Mesenchymal stem cell (in vitro differentiated cells and primary cell): ENCODE data around the gene CLDN20.

ENCODE experiments used
- DNase-seq: peaks from one replicate; pipeline ENCODE4 v3.0.0-alpha.2; 2013
- H2AFZ ChIP-seq: one replicate; pipeline ENCODE4 v1.6.1; 2013; ENCODE audit warnings: low read depth, mild to moderate bottlenecking, control low read depth, inconsistent platforms, low read length, moderate library complexity
- H2AK5ac ChIP-seq: 2 replicates; pipeline ENCODE4 v1.6.1; 2013; ENCODE audit warnings: low read length, moderate library complexity, mild to moderate bottlenecking, inconsistent platforms; ENCODE audit not compliant: severe bottlenecking
- H2BK120ac ChIP-seq: one replicate; pipeline ENCODE4 v1.6.1; 2013; ENCODE audit warnings: low read depth, mild to moderate bottlenecking, inconsistent platforms, low read length, moderate library complexity
- H2BK12ac ChIP-seq, 2 experiments: one replicate each; pipeline ENCODE4 v1.6.1; 2013; ENCODE audit warnings: inconsistent platforms in 2 of 2, low read length in 2 of 2, mild to moderate bottlenecking in 2 of 2, moderate library complexity in 2 of 2, control low read depth in 1 of 2
- H2BK15ac ChIP-seq: one replicate; pipeline ENCODE4 v1.6.1; 2013; ENCODE audit warnings: mild to moderate bottlenecking, low read depth, inconsistent platforms; ENCODE audit not compliant: poor library complexity, severe bottlenecking
- H2BK5ac ChIP-seq: 2 replicates; pipeline ENCODE4 v1.6.1; 2013; ENCODE audit warnings: low read depth, mild to moderate bottlenecking, low read length, control low read depth, inconsistent platforms; ENCODE audit not compliant: poor library complexity, severe bottlenecking
- H3K14ac ChIP-seq, 2 experiments: one replicate each; pipeline ENCODE4 v1.6.1; 2013; ENCODE audit warnings: inconsistent platforms in 2 of 2, low read length in 2 of 2, control low read depth in 1 of 2, mild to moderate bottlenecking in 1 of 2, moderate library complexity in 1 of 2
- H3K18ac ChIP-seq, 2 experiments: one replicate each; pipeline ENCODE4 v1.6.1; 2013; ENCODE audit warnings: inconsistent platforms in 2 of 2, low read length in 2 of 2, control low read depth in 1 of 2, low read depth in 1 of 2, mild to moderate bottlenecking in 1 of 2
- H3K23ac ChIP-seq, 2 experiments: one replicate each; pipeline ENCODE4 v1.6.1; 2013; ENCODE audit warnings: inconsistent platforms in 2 of 2, low read length in 2 of 2, mild to moderate bottlenecking in 2 of 2, moderate library complexity in 2 of 2, control low read depth in 1 of 2
- H3K27ac ChIP-seq: 2 replicates; pipeline ENCODE4 v1.5.1; 2013; ENCODE audit warnings: mild to moderate bottlenecking, moderate library complexity, low read length, control low read depth, inconsistent platforms; ENCODE audit not compliant: poor library complexity, severe bottlenecking
- H3K27me3 ChIP-seq, 2 experiments: 2 replicates each; pipeline versions ENCODE4 v1.6.1 to v1.7.0; 2013; ENCODE audit warnings: low read length in 2 of 2, mild to moderate bottlenecking in 2 of 2, moderate library complexity in 2 of 2, control low read depth in 1 of 2, inconsistent platforms in 1 of 2; ENCODE audit not compliant: control insufficient read depth in 1 of 2, insufficient read depth in 1 of 2
- H3K36me3 ChIP-seq, 2 experiments: 2 replicates each; pipeline versions ENCODE4 v1.6.1 to v1.7.0; 2013; ENCODE audit warnings: low read length in 2 of 2, control low read depth in 1 of 2, inconsistent platforms in 1 of 2, low read depth in 1 of 2, mild to moderate bottlenecking in 1 of 2; ENCODE audit not compliant: insufficient read depth in 2 of 2, control insufficient read depth in 1 of 2
- H3K4ac ChIP-seq, 2 experiments: one replicate each; pipeline ENCODE4 v1.6.1; 2013; ENCODE audit warnings: inconsistent platforms in 2 of 2, low read length in 2 of 2, mild to moderate bottlenecking in 2 of 2, moderate library complexity in 2 of 2, control low read depth in 1 of 2, low read depth in 1 of 2
- H3K4me1 ChIP-seq: 2 replicates; pipeline ENCODE4 v1.6.1; 2013; ENCODE audit warnings: low read depth, low read length, control low read depth; ENCODE audit not compliant: control insufficient read depth, insufficient read depth
- H3K4me2 ChIP-seq: 2 replicates; pipeline ENCODE4 v1.6.1; 2013; ENCODE audit warnings: low read length, mild to moderate bottlenecking, inconsistent platforms; ENCODE audit not compliant: poor library complexity, severe bottlenecking
- H3K4me3 ChIP-seq, 2 experiments: 2 replicates each; pipeline versions ENCODE4 v1.5.1 to v1.7.0; 2013; ENCODE audit warnings: low read length in 2 of 2, mild to moderate bottlenecking in 2 of 2, control low read depth in 1 of 2, low read depth in 1 of 2; ENCODE audit not compliant: insufficient read depth in 1 of 2
- H3K79me1 ChIP-seq: replicated peaks from 2 replicates; pipeline ENCODE4 v1.6.1; 2013; ENCODE audit warnings: mild to moderate bottlenecking, control low read depth, low read length, inconsistent platforms; ENCODE audit not compliant: poor library complexity, severe bottlenecking
- H3K9ac ChIP-seq: 2 replicates; pipeline ENCODE4 v1.7.0; 2013; ENCODE audit warnings: mild to moderate bottlenecking, low read length, moderate library complexity
- H3K9me3 ChIP-seq: 2 replicates; pipeline ENCODE4 v1.7.0; 2013; ENCODE audit warnings: mild to moderate bottlenecking, low read length; ENCODE audit not compliant: control insufficient read depth
- H4K8ac ChIP-seq: one replicate; pipeline ENCODE4 v1.6.1; 2013; ENCODE audit warnings: inconsistent platforms, mild to moderate bottlenecking, low read length, moderate library complexity
- H4K91ac ChIP-seq: one replicate; pipeline ENCODE4 v1.6.1; 2013; ENCODE audit warnings: mild to moderate bottlenecking, low read length, inconsistent platforms
- WGBS: methylation state at CpG from one replicate; pipeline ENCODE4 v1.1.7; 2013; ENCODE audit warnings: mixed read lengths; 5-methylcytosine and 5-hydroxymethylcytosine counted together

Gene CLDN20

DNA sequence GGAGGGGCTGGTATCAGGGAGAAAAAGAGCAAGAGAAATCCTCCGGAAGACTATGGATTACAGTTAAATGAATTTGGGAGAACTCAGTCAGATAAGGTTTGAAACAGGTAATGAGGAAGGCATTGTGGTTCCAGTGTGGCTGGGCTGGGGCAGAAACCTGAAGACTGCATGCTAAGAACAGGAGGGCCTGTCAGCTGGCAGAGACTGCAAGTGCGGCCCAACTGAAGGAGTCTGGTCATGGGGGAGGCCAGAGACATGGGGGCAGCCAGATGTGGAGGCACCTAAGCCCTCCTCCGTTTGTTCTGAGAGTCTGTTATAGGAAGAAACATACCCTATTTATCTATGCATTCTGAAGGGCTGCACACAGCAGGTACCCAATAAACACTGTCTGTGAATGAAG lies 33.9 kb downstream of the CLDN20 start:
- no peak overlapping the region for H3K18ac ChIP-seq
- 90% methylated on average over 2 of the region's 3 CpGs for WGBS
- H3K23ac ChIP-seq, result no peak overlapping the region
- H3K14ac ChIP-seq, result no peak overlapping the region
- H2BK5ac ChIP-seq, result no peak overlapping the region
- no peak overlapping the region for H2BK12ac ChIP-seq
- no peak overlapping the region for H3K9ac ChIP-seq
- H3K79me1 ChIP-seq, result peaks cover 10% of the 10 kb centered on the region
- H3K27ac ChIP-seq, result no peak overlapping the region
- no peaks in the 10 kb centered on the region for H3K4me1 ChIP-seq
- no peak overlapping the region for H4K91ac ChIP-seq
- DNase-seq, result no peak
- no peak overlapping the region for H2BK15ac ChIP-seq
- H2AK5ac ChIP-seq, result no peak overlapping the region
- no peaks in the 10 kb centered on the region for H3K27me3 ChIP-seq
- no peak overlapping the region for H2AFZ ChIP-seq
- no peaks in the 10 kb centered on the region for H3K9me3 ChIP-seq
- no peak overlapping the region for H3K4ac ChIP-seq
- H4K8ac ChIP-seq, result no peak overlapping the region
- no peak overlapping the region for H2BK120ac ChIP-seq
- no peak overlapping the region for H3K4me3 ChIP-seq
- peaks cover 3 to 41% of the 10 kb centered on the region in 2 experiments for H3K36me3 ChIP-seq
- H3K4me2 ChIP-seq, result no peak overlapping the region

DNA sequence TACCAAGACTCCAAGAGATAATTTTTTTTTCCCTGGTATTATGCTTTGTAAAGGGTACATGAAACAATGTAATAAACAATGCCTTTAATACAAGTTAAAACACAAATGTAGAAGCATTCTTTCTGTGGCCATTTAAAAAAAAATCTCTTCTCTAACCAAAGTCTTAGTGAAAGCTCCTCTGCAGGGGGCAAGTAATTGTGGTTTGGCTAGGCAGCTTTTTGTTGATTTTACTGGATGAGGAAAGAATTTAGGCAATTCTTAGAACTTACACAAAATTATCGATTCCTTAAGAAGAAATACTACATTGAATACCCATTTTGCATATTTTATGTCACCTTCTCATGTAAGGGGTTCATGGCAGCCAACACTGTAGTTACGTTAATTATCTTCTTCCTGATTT lies 38.1 kb downstream of the CLDN20 start:
- no peak overlapping the region for H2BK5ac ChIP-seq
- H3K23ac ChIP-seq, result no peak overlapping the region
- H2AFZ ChIP-seq, result no peak overlapping the region
- H4K91ac ChIP-seq, result no peak overlapping the region
- H3K14ac ChIP-seq, result no peak overlapping the region
- no peak overlapping the region for H2AK5ac ChIP-seq
- peak; percentile 39 for DNase-seq
- no peak overlapping the region for H3K27ac ChIP-seq
- no peaks in the 10 kb centered on the region for H3K4me1 ChIP-seq
- no peak overlapping the region for H3K4me3 ChIP-seq
- H3K4me2 ChIP-seq, result no peak overlapping the region
- WGBS, result no CpG with 5 or more reads among the region's 2 CpGs
- H3K4ac ChIP-seq, result no peak overlapping the region
- H3K79me1 ChIP-seq, result peaks cover 9% of the 10 kb centered on the region
- no peak overlapping the region for H3K9ac ChIP-seq
- H2BK15ac ChIP-seq, result no peak overlapping the region
- H2BK12ac ChIP-seq, result no peak overlapping the region
- no peak overlapping the region for H3K18ac ChIP-seq
- H4K8ac ChIP-seq, result no peak overlapping the region
- no peak overlapping the region for H2BK120ac ChIP-seq
- no peaks in the 10 kb centered on the region for H3K27me3 ChIP-seq
- H3K36me3 ChIP-seq, result peaks cover 3 to 44% of the 10 kb centered on the region in 2 experiments
- no peaks in the 10 kb centered on the region for H3K9me3 ChIP-seq

DNA sequence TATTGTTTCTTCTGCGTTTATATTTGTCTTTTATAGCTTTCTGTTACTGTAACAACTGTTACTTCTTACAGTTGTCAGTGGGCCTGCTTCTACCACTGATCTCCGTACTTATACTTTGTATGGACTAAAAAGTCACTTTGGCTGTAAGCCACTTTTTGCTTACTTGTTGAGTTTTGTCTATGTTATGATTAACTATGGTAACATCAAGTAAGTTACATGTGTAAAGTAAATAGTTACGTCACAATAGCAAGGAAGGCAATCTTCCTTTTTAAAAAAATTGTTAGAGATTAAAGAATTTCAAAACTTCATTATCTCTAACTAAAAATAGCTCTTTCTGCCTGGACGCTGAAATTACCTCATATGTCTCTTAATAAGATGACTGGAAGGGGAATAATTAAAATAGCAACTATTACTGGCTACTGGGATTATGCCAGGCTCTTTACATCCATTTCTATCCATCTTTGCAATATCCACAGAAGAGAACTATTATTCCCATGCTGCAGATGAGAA lies 39.6 kb downstream of the CLDN20 start:
- Histone ChIP-seq H2BK15ac (no peak overlapping the region), H3K14ac (no peak overlapping the region), H3K4me1 (no peaks in the 10 kb centered on the region), H3K23ac (no peak overlapping the region), H3K4ac (no peak overlapping the region), H3K18ac (no peak overlapping the region), H4K8ac (no peak overlapping the region), H3K9ac (no peak overlapping the region), H2BK5ac (no peak overlapping the region), H2AFZ (no peak overlapping the region), H4K91ac (no peak overlapping the region), H3K4me3 (no peak overlapping the region), H3K27me3 (no peaks in the 10 kb centered on the region), H2BK120ac (no peak overlapping the region), H3K36me3 (peaks cover 7 to 48% of the 10 kb centered on the region in 2 experiments), H2BK12ac (no peak overlapping the region), H3K9me3 (no peaks in the 10 kb centered on the region), H3K27ac (no peak overlapping the region), H3K4me2 (no peak overlapping the region), H2AK5ac (no peak overlapping the region), H3K79me1 (peaks cover 11% of the 10 kb centered on the region)
- peak; percentile 75 for DNase-seq
- no CpG with 5 or more reads among the region's 4 CpGs for WGBS

DNA sequence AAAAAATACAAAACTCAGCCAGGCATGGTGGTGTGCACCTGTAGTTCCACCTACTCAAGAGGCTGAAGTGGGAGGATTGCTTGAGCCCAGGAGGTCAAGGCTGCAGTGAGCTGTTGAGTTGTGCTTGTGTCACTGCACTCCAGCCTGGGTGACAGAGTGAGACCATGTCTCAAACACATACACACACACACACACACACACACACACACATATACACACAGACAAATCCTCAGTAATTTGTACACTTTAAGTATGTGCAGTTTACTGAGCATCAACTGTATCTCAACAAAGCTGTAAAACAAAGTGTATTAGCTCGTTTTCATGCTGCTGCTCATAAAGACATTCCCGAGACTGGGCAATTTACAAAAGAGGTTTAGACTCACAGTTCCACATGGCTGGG lies 43.1 kb downstream of the CLDN20 start:
- no peak overlapping the region for H4K91ac ChIP-seq
- H2BK120ac ChIP-seq, result no peak overlapping the region
- no peak overlapping the region for H2BK12ac ChIP-seq
- H3K18ac ChIP-seq, result no peak overlapping the region
- no peaks in the 10 kb centered on the region for H3K4me1 ChIP-seq
- H3K27ac ChIP-seq, result no peak overlapping the region
- H2AK5ac ChIP-seq, result no peak overlapping the region
- no peak overlapping the region for H3K23ac ChIP-seq
- H4K8ac ChIP-seq, result no peak overlapping the region
- H3K4me3 ChIP-seq, result no peak overlapping the region
- no peak overlapping the region for H2BK15ac ChIP-seq
- no peak overlapping the region for H3K4me2 ChIP-seq
- no peak overlapping the region for H2AFZ ChIP-seq
- no peak overlapping the region for H3K14ac ChIP-seq
- no peaks in the 10 kb centered on the region for H3K27me3 ChIP-seq
- no peak overlapping the region for H3K9ac ChIP-seq
- H2BK5ac ChIP-seq, result no peak overlapping the region
- 88% methylated on average over 2 of the region's 2 CpGs for WGBS
- H3K9me3 ChIP-seq, result no peaks in the 10 kb centered on the region
- H3K4ac ChIP-seq, result no peak overlapping the region
- DNase-seq, result no peak
- H3K36me3 ChIP-seq, result peaks cover 7 to 68% of the 10 kb centered on the region in 2 experiments
- H3K79me1 ChIP-seq, result peaks cover 7% of the 10 kb centered on the region
